HG03066 (cell line): ENCODE results near the gene IRAK4.
"Not testable (repeated sequence)": the region's sequence is repeated elsewhere in the genome, so short reads cannot be mapped to it uniquely, and the experiment has no call there.

Experiments used
- ATAC-seq: cut with Tn5 transposase; IDR thresholded peaks from one replicate; pipeline ENCODE4 v1.9.1; 2021; ENCODE audit warnings: low read depth; ENCODE audit not compliant: unreplicated experiment

Gene IRAK4

GRCh38 chr12:43758728-43759563, at the start of gene IRAK4, which contains the start of gene PUS7L:
Gene IRAK4 (plus strand): TSS chr12:43758951. CDS start chr12:43768112, 9,161 bp downstream.
Gene PUS7L (minus strand): TSS chr12:43758790. CDS start chr12:43755245, 3,545 bp downstream.
- ATAC-seq, result peak; percentile 96

DNA sequence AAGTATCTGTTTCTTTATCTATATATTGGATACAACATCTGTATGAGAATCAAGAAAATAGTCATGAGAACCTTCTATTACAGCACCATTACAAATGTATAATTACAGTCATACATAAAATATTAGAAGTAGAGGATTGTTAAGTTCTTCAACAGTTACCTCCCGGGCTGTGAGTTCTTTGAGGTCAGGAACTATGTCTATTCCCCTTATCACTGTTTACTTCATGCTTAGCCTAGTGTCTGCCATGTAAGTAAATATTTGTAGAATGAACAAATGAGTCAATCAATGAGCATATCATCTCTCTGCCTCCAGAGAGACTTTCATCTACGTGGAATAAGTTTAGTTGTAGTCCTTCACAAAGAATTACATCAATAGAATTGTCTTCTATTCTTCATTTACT, 47.4 kb upstream of the IRAK4 start:
- no peak for ATAC-seq

- ATAC-seq, result no peak
These were observed 36.1 kb upstream of the IRAK4 start for GRCh38 chr12:43722621-43723020.

DNA sequence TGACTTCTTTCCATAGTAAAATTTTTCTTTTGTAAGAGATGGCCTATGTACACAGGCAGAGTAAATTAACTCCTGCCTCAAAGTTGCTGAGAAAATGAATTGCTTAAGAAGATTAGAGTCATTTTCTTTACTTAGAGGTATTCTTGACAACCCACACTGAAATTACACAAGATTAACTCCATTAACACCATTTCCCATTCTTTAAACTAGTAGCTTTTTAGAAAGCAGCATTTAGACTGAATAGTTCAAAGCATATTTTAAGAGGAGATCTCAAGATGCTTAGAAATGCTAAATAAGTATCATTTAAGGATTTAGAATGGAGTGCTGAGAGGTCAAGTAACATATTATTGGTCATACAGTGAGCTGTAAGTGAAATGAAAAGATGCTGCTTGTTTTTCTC, 35.6 kb upstream of the IRAK4 start:
- ATAC-seq, result no peak

GRCh38 chr12:43728117-43728516, 30.6 kb upstream of the IRAK4 start:
- ATAC-seq, result no peak

GRCh38 chr12:43728698-43729097, 30.1 kb upstream of the IRAK4 start:
- ATAC-seq, result no peak

DNA sequence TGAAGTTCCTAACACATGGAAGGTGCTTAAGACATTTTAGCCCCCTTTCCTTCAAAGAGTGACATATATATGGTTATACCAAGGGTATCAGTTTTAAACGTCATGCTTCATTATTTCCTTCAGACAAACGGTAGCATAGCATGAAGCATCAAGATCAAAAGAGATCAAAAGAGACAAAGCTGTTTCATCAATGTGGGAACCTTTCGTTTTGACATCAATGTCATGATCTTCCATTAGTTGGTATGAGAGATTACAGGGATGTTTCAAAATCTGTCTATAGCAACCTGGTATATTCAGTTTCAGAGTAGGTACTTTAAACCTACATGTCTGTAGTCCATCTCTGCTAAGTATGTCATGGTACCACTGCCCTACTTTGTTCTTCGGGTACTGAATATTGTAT, 28.5 kb upstream of the IRAK4 start:
- no peak for ATAC-seq

GRCh38 chr12:43733687-43734086, 25.1 kb upstream of the IRAK4 start:
- ATAC-seq, result no peak

DNA sequence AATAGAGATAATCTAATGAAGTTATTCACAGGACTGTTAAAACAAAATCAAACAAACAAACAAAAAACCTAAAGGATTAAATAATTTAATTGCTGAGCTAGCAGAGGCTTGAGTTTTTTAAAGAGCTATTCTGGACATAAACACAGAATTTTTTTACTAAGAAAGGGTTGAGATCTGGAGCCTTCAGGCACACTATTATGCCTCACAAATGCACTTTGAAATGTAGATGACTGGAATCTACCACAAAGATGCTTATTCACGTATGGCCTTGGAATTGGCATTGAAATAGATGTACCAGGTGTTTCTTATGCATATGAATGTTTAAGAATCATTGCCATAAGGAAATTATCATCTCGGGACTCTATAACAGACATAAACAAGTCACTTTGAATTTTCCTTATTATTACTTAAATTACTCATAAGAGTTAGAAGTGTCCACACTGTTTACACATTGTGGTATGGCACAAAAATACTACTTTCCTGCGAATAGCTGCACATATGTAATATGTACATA, 21.8 kb upstream of the IRAK4 start:
- ATAC-seq, result no peak

DNA sequence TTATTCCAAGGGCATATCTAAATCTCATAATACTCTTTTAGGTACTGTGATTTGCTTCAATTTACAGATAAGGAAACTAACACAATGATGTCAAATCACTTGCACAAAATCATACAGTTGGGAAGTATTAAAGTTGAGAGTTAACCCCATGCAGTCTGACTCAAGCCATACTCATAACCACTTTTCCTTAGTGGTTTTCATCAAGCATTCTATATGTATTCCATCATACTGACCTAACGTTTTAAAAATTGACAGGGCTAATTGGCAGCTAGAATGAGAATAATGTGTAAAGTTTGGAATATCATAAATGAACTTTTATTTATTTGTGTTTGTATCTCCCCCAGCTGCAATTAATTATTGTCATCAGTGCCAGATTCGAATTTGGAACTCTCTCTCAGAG, 21.1 kb upstream of the IRAK4 start:
- no peak for ATAC-seq

DNA sequence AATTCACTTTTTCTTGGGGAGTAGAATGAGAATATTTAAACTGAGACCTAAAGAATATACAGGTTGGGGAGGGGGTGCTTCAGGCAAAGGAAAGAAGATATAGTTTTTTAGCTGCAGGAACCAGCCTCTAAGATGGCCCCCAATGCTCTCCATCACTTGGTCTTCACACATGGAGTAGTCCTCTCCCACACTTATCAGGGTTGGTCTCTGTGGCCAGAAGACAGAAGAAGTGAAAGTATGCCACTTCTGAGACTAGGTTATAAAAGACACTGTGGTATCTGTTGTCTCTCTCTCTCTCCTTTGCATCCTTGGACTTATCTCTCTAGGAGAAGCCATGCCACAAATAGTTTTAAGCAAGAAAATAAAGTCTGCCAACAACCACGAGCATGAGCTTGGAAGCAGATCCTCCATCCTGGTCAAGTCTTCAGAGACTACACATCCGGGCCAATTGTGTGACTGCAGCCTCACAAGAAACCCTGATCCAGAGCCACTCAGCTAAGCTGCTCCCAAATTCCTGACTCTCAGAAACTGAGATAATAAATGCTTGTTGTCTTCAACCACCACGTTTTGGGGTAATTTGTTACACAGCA, 18.1 kb upstream of the IRAK4 start:
- ATAC-seq, result peak; percentile 69

- ATAC-seq, result no peak
These were observed 16.6 kb upstream of the IRAK4 start for GRCh38 chr12:43742106-43742505.

DNA sequence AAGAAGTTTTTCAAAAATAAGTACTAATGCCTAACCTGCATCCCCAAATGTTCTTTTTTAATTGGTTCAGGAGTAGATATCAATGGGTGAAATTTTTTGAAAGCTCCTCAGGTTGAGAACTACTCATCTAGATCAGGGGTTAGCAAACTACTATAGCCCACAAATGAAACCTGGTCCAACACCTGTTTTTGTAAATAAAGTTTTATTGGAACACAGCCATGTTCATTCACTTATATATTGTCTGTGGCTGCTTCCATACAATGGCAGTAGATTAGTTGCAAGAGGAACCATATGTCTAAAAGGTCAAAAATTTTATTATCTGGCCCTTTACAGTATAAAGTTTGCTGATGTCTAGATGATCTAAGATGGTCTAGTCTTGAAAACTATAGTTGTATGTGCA, 13.9 kb upstream of the IRAK4 start:
- no peak for ATAC-seq

DNA sequence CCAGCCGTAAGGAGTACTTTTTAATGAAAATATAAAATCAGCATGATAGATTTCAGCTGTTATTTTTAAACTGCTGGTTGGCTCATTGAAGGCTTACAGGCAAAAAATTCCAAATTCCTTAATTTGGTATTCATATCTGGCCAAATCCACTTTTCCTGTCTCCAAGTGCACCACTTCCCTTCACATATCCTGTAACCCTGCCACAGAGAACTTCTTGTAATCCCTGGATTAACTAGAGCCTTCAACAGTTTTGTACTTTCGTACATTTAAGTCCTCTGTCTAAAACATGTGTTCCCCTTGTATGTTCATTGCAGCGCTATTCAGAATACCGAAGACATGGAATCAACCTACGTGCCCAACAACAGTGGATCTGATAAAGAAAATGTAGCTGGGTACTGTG, 9.7 kb upstream of the IRAK4 start:
- no peak for ATAC-seq

- ATAC-seq, result no peak
These were observed 7.9 kb upstream of the IRAK4 start for GRCh38 chr12:43750814-43751213.

DNA sequence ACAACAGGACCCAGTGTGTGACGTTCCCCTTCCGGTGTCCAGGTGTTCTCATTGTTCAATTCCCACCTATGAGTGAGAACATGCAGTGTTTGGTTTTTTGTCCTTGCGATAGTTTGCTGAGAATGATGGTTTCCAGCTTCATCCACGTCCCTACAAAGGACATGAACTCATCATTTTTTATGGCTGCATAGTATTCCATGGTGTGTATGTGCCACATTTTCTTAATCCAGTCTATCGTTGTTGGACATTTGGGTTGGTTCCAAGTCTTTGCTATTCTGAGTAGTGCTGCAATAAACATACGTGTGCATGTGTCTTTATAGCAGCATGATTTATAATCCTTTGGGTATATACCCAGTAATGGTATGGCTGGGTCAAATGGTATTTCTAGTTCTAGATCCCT, 7.4 kb upstream of the IRAK4 start:
- not testable (repeated sequence) for ATAC-seq

GRCh38 chr12:43754015-43754414, 4.7 kb upstream of the IRAK4 start:
- ATAC-seq, result no peak

DNA sequence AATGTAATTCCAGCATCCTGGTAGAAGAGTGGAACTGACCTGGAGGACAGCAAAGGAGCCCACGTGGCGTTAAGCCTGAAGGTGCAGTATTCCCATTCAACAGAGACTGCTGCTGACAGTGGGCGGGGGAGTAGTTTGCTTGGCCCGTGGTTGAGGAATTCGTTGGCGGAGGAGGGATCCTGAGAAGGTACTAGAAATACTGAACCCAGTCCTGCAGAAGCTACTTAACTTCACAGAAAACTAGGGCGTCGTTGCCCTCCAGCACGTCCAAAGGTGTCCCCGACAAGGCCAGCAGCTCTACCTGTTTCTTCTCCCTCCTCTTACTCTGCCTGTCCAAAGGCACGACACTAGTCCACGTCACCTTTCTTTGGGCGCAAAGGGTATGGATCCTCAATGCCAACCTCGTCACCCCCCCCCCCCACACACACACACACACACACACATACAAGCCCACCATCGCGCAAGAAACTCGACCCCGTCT, 464 bp upstream of the IRAK4 start:
- peak; percentile 4 for ATAC-seq

DNA sequence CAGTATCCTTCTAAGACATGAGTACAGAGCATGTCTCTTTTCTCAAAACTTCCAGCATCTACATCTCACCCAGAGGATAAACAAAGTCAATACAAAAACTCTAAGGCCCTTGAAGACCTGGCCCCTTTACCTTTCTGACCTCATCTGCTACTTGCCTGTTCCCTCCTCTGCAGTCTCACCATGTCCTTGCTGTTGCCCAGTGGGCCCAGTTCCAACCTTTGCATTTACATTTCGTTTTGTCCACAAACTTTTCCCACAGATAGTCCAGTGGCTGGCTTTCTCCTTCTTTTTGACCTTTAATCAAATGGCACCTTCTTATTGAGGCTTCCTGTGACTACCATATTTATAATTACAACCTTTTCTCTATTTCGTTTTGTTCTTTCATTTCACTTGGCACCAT, 1.6 kb downstream of the IRAK4 start:
- ATAC-seq, result no peak

- ATAC-seq, result no peak
These were observed 2.7 kb downstream of the IRAK4 start for GRCh38 chr12:43761500-43761899.

DNA sequence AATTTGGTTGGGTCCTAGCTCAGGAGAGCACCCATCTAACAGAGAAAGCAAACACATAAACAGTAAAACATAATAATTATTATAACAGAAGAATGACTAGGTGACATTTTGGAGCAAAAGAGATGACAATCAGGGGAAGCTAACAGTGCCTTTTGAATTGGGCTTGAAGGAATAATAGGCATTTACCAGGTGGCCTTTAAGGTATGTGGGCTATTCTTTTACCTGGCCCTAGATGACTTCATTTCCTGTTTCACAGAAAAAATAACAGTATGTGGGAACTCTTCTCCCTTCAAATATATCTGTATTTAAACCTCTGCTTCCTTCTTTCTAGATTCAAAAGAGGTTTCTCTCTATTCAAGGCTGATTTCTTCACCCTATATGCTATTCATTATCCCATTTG, 3.8 kb downstream of the IRAK4 start:
- ATAC-seq, result no peak

- no peak for ATAC-seq
These were observed 5.0 kb downstream of the IRAK4 start for GRCh38 chr12:43763769-43764168.
